Fibroblast of lung (primary cell): ENCODE measurements around the gene RPL18A.
A peak's percentile ranks its signal among the peaks of the same experiment; 100 is the strongest.

Source experiments
- EZH2 ChIP-seq: IDR thresholded peaks from 2 replicates; pipeline ENCODE4 v1.5.1; 2012; ENCODE audit warnings: low read length, control low read depth, mild to moderate bottlenecking; ENCODE audit errors: missing control alignments
- TF ChIP-seq, protein P1 (sequence below), 2 donors: IDR thresholded peaks in 1 of 2; conservative IDR thresholded peaks in 1 of 2; 1 replicate in 1 of 2; 2 replicates in 1 of 2; pipeline ENCODE4 v1.5.1; 2011 to 2012; ENCODE audit warnings: low read length in 2 of 2, control low read depth in 1 of 2, inconsistent platforms in 1 of 2, low read depth in 1 of 2, mild to moderate bottlenecking in 1 of 2

DNA sequence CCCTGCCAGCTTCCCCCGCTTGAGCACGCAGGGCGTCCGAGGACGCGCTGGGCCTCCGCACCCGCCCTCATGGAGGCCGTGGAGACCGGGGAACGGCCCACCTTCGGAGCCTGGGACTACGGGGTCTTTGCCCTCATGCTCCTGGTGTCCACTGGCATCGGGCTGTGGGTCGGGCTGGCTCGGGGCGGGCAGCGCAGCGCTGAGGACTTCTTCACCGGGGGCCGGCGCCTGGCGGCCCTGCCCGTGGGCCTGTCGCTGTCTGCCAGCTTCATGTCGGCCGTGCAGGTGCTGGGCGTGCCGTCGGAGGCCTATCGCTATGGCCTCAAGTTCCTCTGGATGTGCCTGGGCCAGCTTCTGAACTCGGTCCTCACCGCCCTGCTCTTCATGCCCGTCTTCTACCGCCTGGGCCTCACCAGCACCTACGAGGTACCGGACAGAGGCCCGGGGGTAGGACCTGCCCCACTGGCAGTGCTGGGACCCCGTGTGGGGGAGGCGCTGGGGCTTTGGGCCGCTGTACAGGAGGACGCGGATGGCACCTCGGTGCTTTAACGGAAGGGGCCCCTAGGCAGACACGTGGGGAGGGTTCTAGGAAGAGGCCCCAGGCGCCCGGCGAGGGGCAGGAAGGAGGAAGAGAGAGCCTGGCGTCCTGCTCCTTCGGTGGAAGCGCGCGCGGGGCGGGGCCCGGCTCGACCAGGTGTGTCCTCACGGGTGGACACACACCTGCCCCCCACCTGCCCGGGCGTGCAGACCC is 12.7 kb downstream of the RPL18A start:
- TF ChIP-seq, protein P1, sequence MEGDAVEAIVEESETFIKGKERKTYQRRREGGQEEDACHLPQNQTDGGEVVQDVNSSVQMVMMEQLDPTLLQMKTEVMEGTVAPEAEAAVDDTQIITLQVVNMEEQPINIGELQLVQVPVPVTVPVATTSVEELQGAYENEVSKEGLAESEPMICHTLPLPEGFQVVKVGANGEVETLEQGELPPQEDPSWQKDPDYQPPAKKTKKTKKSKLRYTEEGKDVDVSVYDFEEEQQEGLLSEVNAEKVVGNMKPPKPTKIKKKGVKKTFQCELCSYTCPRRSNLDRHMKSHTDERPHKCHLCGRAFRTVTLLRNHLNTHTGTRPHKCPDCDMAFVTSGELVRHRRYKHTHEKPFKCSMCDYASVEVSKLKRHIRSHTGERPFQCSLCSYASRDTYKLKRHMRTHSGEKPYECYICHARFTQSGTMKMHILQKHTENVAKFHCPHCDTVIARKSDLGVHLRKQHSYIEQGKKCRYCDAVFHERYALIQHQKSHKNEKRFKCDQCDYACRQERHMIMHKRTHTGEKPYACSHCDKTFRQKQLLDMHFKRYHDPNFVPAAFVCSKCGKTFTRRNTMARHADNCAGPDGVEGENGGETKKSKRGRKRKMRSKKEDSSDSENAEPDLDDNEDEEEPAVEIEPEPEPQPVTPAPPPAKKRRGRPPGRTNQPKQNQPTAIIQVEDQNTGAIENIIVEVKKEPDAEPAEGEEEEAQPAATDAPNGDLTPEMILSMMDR (conservative IDR thresholded peaks at IDR 0.05 in 1 of 2, IDR thresholded peaks at IDR 0.05 in 1 of 2; ENCODE audit: low read depth in 1 of 2, low read length in 2 of 2), result no peak
- peak; percentile 95 for TF ChIP-seq EZH2
